Measurements from ENCODE around the gene BMX. TPM values are rescaled to one million over a fixed set of nuclear protein-coding genes. Genes with fewer than 3 reads are reported as not detected.
A peak's percentile ranks its signal among the peaks of the same experiment; 100 is the strongest.

The BMX gene
- total and polyA plus RNA-seq, 9 of the 15 experiments (the other 6 are each of a cell fraction or from before 2014, with no cell fraction given), result 0.45 to 4.2 (median 1.8) TPM

GRCh38 chrX:15469613-15470012 lies 31.0 kb upstream of the BMX start:
- Histone ChIP-seq H4K20me1 (replicated peaks; ENCODE audit: control insufficient read depth, insufficient read depth, low read length) (no peaks in the 10 kb centered on the region), H3K9me1 (ENCODE audit: control insufficient read depth, insufficient read depth, low read length) (no peaks in the 10 kb centered on the region), H3K27ac (ENCODE audit: extremely low read depth, low read depth, low read length) (no peak overlapping the region), H2AFZ (ENCODE audit: low read depth, low read length) (no peak overlapping the region), H3K27me3 (ENCODE audit: control insufficient read depth in 2 of 2, insufficient read depth in 2 of 2, low read length in 2 of 2) (no peaks in the 10 kb centered on the region), H3K9me3 (replicated peaks; ENCODE audit: control insufficient read depth, insufficient read depth, low read depth, low read length) (no peaks in the 10 kb centered on the region), H3K4me3 (no peak overlapping the region), H3K4me2 (ENCODE audit: insufficient read depth, low read length) (no peak overlapping the region), H3K79me2 (ENCODE audit: control insufficient read depth, insufficient read depth, low read length) (no peaks in the 10 kb centered on the region), H3K4me1 (replicated peaks in 1 of 2; ENCODE audit: control insufficient read depth in 2 of 2, insufficient read depth in 2 of 2, low read length in 2 of 2) (peaks cover 0 to 4% of the 10 kb centered on the region in 2 experiments; a peak in 1 of 5 replicates), H3K36me3 (ENCODE audit: control insufficient read depth, insufficient read depth, low read length) (no peaks in the 10 kb centered on the region), H3K9ac (ENCODE audit: insufficient read depth in 1 of 2, low read depth in 2 of 2, low read length in 2 of 2) (no peak overlapping the region)
- DNase-seq (ENCODE audit: extremely low read depth in 1 of 4, low spot score in 3 of 4), result no peak
- intact Hi-C loops (cut with micrococcal nuclease) (loop anchor here (2.0 to 10.0 kb wide), 4 partner anchors 23 to 1435 kb away; partner anchors contain the start of gene PIR), in situ Hi-C loops (cut with MboI) (loop anchor here (5.0 to 25.0 kb wide), 3 partner anchors 98 to 195 kb away; partner anchors contain the start of genes CLTRN and PIGA)
- 33% methylated on average over 1 of the region's 1 CpG for WGBS (ENCODE audit: insufficient coverage, low coverage, missing lambda C conversion rate)
- ChIA-PET CTCF (ENCODE audit: low intra/inter-chr PET ratio) (interaction anchor here (2.3 to 4.3 kb wide), 3 partner anchors 86 to 120 kb away, joined by 18 to 36 read pairs (median 33); partner anchors contain the start of gene VEGFD), POLR2A (no interaction called here)
- no peak for FAIRE-seq
- no TSS peak for BruUV-seq (replicated peaks)
- no peak for ATAC-seq
- no peak for TF ChIP-seq IRF2 (CRISPR knock-in tag; IDR thresholded peaks at IDR 0.05)

DNA sequence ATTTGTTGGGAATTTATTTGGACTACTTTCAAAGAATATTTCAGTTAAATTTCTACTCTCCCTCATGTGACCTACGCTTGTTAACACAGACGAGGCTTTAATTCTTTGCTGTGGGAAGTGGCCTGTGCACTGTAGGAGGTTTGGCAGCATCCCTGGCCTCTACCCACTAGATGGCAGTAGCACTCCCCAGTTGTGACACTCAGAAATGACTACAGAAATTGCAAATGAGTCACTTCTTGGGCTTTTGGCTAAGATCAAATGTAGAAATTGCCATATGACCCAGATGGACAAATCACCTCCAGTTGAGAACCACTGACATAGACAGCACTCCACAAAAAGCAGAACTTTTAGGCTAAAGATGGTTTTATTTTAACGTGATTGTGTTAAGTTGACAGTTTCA lies 29.6 kb upstream of the BMX start:
- Histone ChIP-seq H3K9me1 (ENCODE audit: control insufficient read depth, insufficient read depth, low read length) (no peaks in the 10 kb centered on the region), H3K9me3 (replicated peaks; ENCODE audit: control insufficient read depth, insufficient read depth, low read depth, low read length) (no peaks in the 10 kb centered on the region), H3K4me3 (no peak overlapping the region), H2AFZ (ENCODE audit: low read depth, low read length) (peak overlapping the region; percentile 57), H3K36me3 (ENCODE audit: control insufficient read depth, insufficient read depth, low read length) (no peaks in the 10 kb centered on the region), H3K4me1 (replicated peaks in 1 of 2; ENCODE audit: control insufficient read depth in 2 of 2, insufficient read depth in 2 of 2, low read length in 2 of 2) (peaks cover 0 to 4% of the 10 kb centered on the region in 2 experiments; a peak in 1 of 5 replicates), H3K79me2 (ENCODE audit: control insufficient read depth, insufficient read depth, low read length) (no peaks in the 10 kb centered on the region), H3K27me3 (ENCODE audit: control insufficient read depth in 2 of 2, insufficient read depth in 2 of 2, low read length in 2 of 2) (no peaks in the 10 kb centered on the region), H3K27ac (ENCODE audit: extremely low read depth, low read depth, low read length) (no peak overlapping the region), H4K20me1 (replicated peaks; ENCODE audit: control insufficient read depth, insufficient read depth, low read length) (no peaks in the 10 kb centered on the region), H3K9ac (ENCODE audit: insufficient read depth in 1 of 2, low read depth in 2 of 2, low read length in 2 of 2) (no peak overlapping the region), H3K4me2 (ENCODE audit: insufficient read depth, low read length) (no peak overlapping the region)
- ChIA-PET POLR2A (no interaction called here), CTCF (ENCODE audit: low intra/inter-chr PET ratio) (interaction anchor here (0.5 to 4.3 kb wide), 5 partner anchors 26 to 666 kb away, joined by 3 to 36 read pairs (median 3); no protein-coding TSS in a partner anchor)
- DNase-seq (ENCODE audit: extremely low read depth in 1 of 4, low spot score in 3 of 4) (peak; percentile 38 to 81 (median 40)), FAIRE-seq (peak; percentile 96), ATAC-seq (peak; percentile 98)
- no TSS peak for BruUV-seq (replicated peaks)
- in situ Hi-C loops (cut with MboI), result loop anchor here (5.0 to 25.0 kb wide), 3 partner anchors 96 to 194 kb away; partner anchors contain the start of genes CLTRN and PIGA
- intact Hi-C loops (cut with micrococcal nuclease), result loop anchor here (1.0 to 5.0 kb wide), 4 partner anchors 22 to 176 kb away; partner anchors contain the start of gene PIR
- 9% methylated on average over 3 of the region's 3 CpGs for WGBS (ENCODE audit: insufficient coverage, low coverage, missing lambda C conversion rate)
- no peak for TF ChIP-seq TCF3 (CRISPR knock-in tag; IDR thresholded peaks at IDR 0.05)
- TF ChIP-seq, protein P1, sequence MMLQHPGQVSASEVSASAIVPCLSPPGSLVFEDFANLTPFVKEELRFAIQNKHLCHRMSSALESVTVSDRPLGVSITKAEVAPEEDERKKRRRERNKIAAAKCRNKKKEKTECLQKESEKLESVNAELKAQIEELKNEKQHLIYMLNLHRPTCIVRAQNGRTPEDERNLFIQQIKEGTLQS (IDR thresholded peaks at IDR 0.05), result peak; percentile 75
- TF ChIP-seq, protein P1 (CRISPR knock-in tag; conservative IDR thresholded peaks at IDR 0.05), result no peak
- no peak for TF ChIP-seq ZNF780A (CRISPR knock-in tag; IDR thresholded peaks at IDR 0.05)
- no peak for TF ChIP-seq ZNF354B (CRISPR knock-in tag; IDR thresholded peaks at IDR 0.05)
- no peak for TF ChIP-seq SUPT5H (IDR thresholded peaks at IDR 0.05)
- TF ChIP-seq SOX6 (IDR thresholded peaks at IDR 0.05), result no peak
- no peak for TF ChIP-seq PHF21A (IDR thresholded peaks at IDR 0.05; ENCODE audit: borderline replicate concordance, low read depth)
- no peak for TF ChIP-seq ARID2 (IDR thresholded peaks at IDR 0.05)
- no peak for TF ChIP-seq ZNF23 (CRISPR knock-in tag; IDR thresholded peaks at IDR 0.05)
- TF ChIP-seq RAD21 (CRISPR knock-in tag; conservative IDR thresholded peaks at IDR 0.05 in 1 of 2, IDR thresholded peaks at IDR 0.05 in 1 of 2), result peak; percentile 84 to 90
- peak; percentile 88 for TF ChIP-seq SMC3 (conservative IDR thresholded peaks at IDR 0.05; ENCODE audit: insufficient read depth, low read depth, low read length)
- no peak for TF ChIP-seq XRCC4 (IDR thresholded peaks at IDR 0.05; ENCODE audit: extremely low read depth, insufficient read depth, insufficient read length)
- peak; percentile 27; the same call in 1 of the 2 replicates for TF ChIP-seq MAFG (tag; conservative IDR thresholded peaks at IDR 0.05)
- no peak for TF ChIP-seq KLF6 (CRISPR knock-in tag; IDR thresholded peaks at IDR 0.05; ENCODE audit: borderline replicate concordance)
- no peak for TF ChIP-seq ZNF586 (CRISPR knock-in tag; conservative IDR thresholded peaks at IDR 0.05)
